ENCODE data around the gene RPH3AL. TPM values are rescaled to one million over a fixed set of nuclear protein-coding genes. Genes with fewer than 3 reads are reported as not detected.

The RPH3AL gene
- total RNA-seq, 4 donors from 2014 or later, result 9.6 to 62.4 (median 41.9) TPM

DNA sequence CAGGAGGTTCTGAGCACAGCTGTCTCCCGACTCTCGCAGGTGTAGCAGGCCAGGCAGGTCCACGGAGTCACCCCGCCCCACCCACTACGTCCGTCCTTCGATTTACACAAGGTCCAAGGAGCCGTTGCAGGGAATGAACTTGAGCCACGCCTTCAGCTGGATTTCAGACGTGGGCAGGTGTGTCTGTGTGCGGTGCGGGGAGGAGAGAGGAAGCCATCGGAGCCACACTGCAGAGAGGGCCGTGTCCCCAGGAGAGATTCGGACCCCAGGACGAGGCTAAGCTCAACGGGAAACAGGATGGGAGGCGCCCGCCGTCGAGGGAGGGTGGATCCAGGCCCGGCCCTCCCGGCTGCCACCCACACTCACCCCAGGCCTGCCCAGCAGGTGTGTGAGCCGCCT lies 50.3 kb downstream of the RPH3AL start:
- Histone ChIP-seq H3K27ac (peak overlapping the region in 2 of 4 donors; percentile 16 to 35), H3K27me3 (no peaks in the 10 kb centered on the region), H3K9me3 (no peaks in the 10 kb centered on the region), H3K36me3 (no peaks in the 10 kb centered on the region), H3K4me3 (no peak overlapping the region), H3K4me1 (peaks cover 0 to 17% (median 0%) of the 10 kb centered on the region in 4 donors)
- TF ChIP-seq EP300 (IDR thresholded peaks at IDR 0.05) (no peak), POLR2A (IDR thresholded peaks at IDR 0.05) (no peak)
- TF ChIP-seq, protein P1, sequence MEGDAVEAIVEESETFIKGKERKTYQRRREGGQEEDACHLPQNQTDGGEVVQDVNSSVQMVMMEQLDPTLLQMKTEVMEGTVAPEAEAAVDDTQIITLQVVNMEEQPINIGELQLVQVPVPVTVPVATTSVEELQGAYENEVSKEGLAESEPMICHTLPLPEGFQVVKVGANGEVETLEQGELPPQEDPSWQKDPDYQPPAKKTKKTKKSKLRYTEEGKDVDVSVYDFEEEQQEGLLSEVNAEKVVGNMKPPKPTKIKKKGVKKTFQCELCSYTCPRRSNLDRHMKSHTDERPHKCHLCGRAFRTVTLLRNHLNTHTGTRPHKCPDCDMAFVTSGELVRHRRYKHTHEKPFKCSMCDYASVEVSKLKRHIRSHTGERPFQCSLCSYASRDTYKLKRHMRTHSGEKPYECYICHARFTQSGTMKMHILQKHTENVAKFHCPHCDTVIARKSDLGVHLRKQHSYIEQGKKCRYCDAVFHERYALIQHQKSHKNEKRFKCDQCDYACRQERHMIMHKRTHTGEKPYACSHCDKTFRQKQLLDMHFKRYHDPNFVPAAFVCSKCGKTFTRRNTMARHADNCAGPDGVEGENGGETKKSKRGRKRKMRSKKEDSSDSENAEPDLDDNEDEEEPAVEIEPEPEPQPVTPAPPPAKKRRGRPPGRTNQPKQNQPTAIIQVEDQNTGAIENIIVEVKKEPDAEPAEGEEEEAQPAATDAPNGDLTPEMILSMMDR (IDR thresholded peaks at IDR 0.05), result no peak
- 73 to 79% methylated on average over 19 to 24 of the region's 24 CpGs for WGBS, 2 donors
- no peak for DNase-seq (ENCODE audit: low spot score in 2 of 2)

GRCh38 chr17:301681-302299 lies 50.8 kb downstream of the RPH3AL start:
- Histone ChIP-seq H3K4me1 (peaks cover 0 to 17% (median 0%) of the 10 kb centered on the region in 4 donors), H3K27ac (peak overlapping the region in 2 of 4 donors; percentile 16 to 35), H3K36me3 (no peaks in the 10 kb centered on the region), H3K4me3 (no peak overlapping the region), H3K9me3 (no peaks in the 10 kb centered on the region), H3K27me3 (no peaks in the 10 kb centered on the region)
- TF ChIP-seq, protein P1 (IDR thresholded peaks at IDR 0.05), result no peak
- peak in 1 of 2 donors; percentile 20 for TF ChIP-seq EP300 (IDR thresholded peaks at IDR 0.05)
- peak; percentile 21 to 36 for DNase-seq (ENCODE audit: low spot score in 2 of 2)
- WGBS, 2 donors, result 60 to 74% methylated on average over 25 to 27 of the region's 27 CpGs

- Histone ChIP-seq H3K4me1 (peaks cover 0 to 17% (median 0%) of the 10 kb centered on the region in 4 donors), H3K27ac (no peak overlapping the region), H3K4me3 (no peak overlapping the region), H3K36me3 (no peaks in the 10 kb centered on the region), H3K27me3 (no peaks in the 10 kb centered on the region), H3K9me3 (no peaks in the 10 kb centered on the region)
- DNase-seq (ENCODE audit: low spot score in 2 of 2), result no peak
- TF ChIP-seq POLR2A (IDR thresholded peaks at IDR 0.05) (no peak), EP300 (IDR thresholded peaks at IDR 0.05) (no peak)
- TF ChIP-seq, protein P1 (IDR thresholded peaks at IDR 0.05), result no peak
- WGBS, 2 donors, result 95 to 99% methylated on average over 11 of the region's 11 CpGs
Measured at GRCh38 chr17:300881-301280, 51.7 kb downstream of the RPH3AL start.

DNA sequence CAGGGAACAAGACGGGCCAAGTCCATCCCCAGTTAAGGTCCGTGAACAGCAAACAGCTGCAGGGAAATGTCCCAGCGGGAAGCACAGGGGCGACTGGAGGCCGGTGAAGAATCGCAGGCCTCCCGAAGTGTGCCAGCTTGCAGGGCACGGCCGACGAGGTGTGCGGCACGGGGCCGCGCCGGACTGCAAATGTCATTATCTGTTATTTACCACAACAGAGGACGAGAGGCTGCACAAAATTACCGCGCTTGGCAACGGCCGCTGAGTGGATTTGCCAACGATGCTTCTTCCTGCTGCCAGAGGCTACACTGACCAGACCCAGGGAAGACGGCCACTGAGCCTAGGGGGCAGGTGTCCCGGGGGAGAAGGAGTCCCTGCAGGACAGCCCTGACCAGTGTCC lies 53.1 kb downstream of the RPH3AL start:
- no peak overlapping the region for H3K4me3 ChIP-seq
- H3K36me3 ChIP-seq, result no peaks in the 10 kb centered on the region
- peaks cover 0 to 16% (median 0%) of the 10 kb centered on the region in 4 donors for H3K4me1 ChIP-seq
- TF ChIP-seq EP300 (IDR thresholded peaks at IDR 0.05) (no peak), POLR2A (IDR thresholded peaks at IDR 0.05) (no peak)
- TF ChIP-seq, protein P1 (IDR thresholded peaks at IDR 0.05), result no peak
- no peaks in the 10 kb centered on the region for H3K9me3 ChIP-seq
- no peak overlapping the region for H3K27ac ChIP-seq
- no peaks in the 10 kb centered on the region for H3K27me3 ChIP-seq
- 77% methylated on average over 20 to 23 of the region's 23 CpGs for WGBS, 2 donors
- DNase-seq (ENCODE audit: low spot score in 2 of 2), result no peak

GRCh38 chr17:298791-299450 lies 53.7 kb downstream of the RPH3AL start:
- WGBS, 2 donors, result 60 to 65% methylated on average over 17 of the region's 17 CpGs
- peaks cover 0 to 11% (median 0%) of the 10 kb centered on the region in 4 donors for H3K4me1 ChIP-seq
- H3K36me3 ChIP-seq, result no peaks in the 10 kb centered on the region
- H3K27me3 ChIP-seq, result no peaks in the 10 kb centered on the region
- peak; percentile 42 to 64 for DNase-seq (ENCODE audit: low spot score in 2 of 2)
- no peak overlapping the region for H3K4me3 ChIP-seq
- TF ChIP-seq, protein P1 (IDR thresholded peaks at IDR 0.05), result no peak
- TF ChIP-seq EP300 (IDR thresholded peaks at IDR 0.05), result peak in 1 of 2 donors; percentile 23
- H3K9me3 ChIP-seq, result no peaks in the 10 kb centered on the region
- H3K27ac ChIP-seq, result no peak overlapping the region

All from tibial nerve (tissue), 4 donors.